GM21381 (cell line): ENCODE data around the gene PTPN14.

Experiments
- ATAC-seq: cut with Tn5 transposase; IDR thresholded peaks from one replicate; pipeline ENCODE4 v1.9.1; 2021; ENCODE audit warnings: mild to moderate bottlenecking, moderate library complexity; ENCODE audit not compliant: unreplicated experiment

The PTPN14 gene

GRCh38 chr1:214378492-214378891 lies 172.9 kb downstream of the PTPN14 start:
- ATAC-seq = no peak

GRCh38 chr1:214377886-214378285 lies 173.5 kb downstream of the PTPN14 start:
- no peak for ATAC-seq

- no peak for ATAC-seq
These were observed 173.9 kb downstream of the PTPN14 start for GRCh38 chr1:214377485-214377884.

GRCh38 chr1:214372092-214372491 lies 179.3 kb downstream of the PTPN14 start:
- ATAC-seq = no peak

GRCh38 chr1:214370615-214371014 lies 180.8 kb downstream of the PTPN14 start:
- ATAC-seq = no peak

- ATAC-seq = no peak
These were observed 182.0 kb downstream of the PTPN14 start for GRCh38 chr1:214369364-214369763.

GRCh38 chr1:214367841-214368240 lies 183.6 kb downstream of the PTPN14 start:
- no peak for ATAC-seq

- no peak for ATAC-seq
These were observed 186.6 kb downstream of the PTPN14 start for GRCh38 chr1:214364786-214365295.

- no peak for ATAC-seq
These were observed 187.0 kb downstream of the PTPN14 start for GRCh38 chr1:214364386-214364785.

- no peak for ATAC-seq
These were observed 188.0 kb downstream of the PTPN14 start for GRCh38 chr1:214363386-214363785.

GRCh38 chr1:214362188-214362882 lies 189.1 kb downstream of the PTPN14 start:
- ATAC-seq = no peak

GRCh38 chr1:214361636-214362035 lies 189.8 kb downstream of the PTPN14 start:
- ATAC-seq = no peak

GRCh38 chr1:214360525-214361164 lies 190.8 kb downstream of the PTPN14 start:
- no peak for ATAC-seq

- no peak for ATAC-seq
These were observed 191.3 kb downstream of the PTPN14 start for GRCh38 chr1:214360116-214360515.

GRCh38 chr1:214354440-214355148 lies 196.8 kb downstream of the PTPN14 start:
- no peak for ATAC-seq

- ATAC-seq = no peak
These were observed 198.6 kb downstream of the PTPN14 start for GRCh38 chr1:214352838-214353237.

- ATAC-seq = no peak
These were observed 199.7 kb downstream of the PTPN14 start for GRCh38 chr1:214351551-214352277.

- ATAC-seq = no peak
These were observed 201.6 kb downstream of the PTPN14 start for GRCh38 chr1:214349781-214350180.

GRCh38 chr1:214349008-214349407 lies 202.4 kb downstream of the PTPN14 start:
- no peak for ATAC-seq

- no peak for ATAC-seq
These were observed 206.5 kb downstream of the PTPN14 start for GRCh38 chr1:214344897-214345296.

- ATAC-seq = no peak
These were observed 208.9 kb downstream of the PTPN14 start for GRCh38 chr1:214342525-214342924.
